ENCODE measurements around the gene IFT122. TPM values are rescaled to one million over a fixed set of nuclear protein-coding genes. Genes with fewer than 3 reads are reported as not detected.

The IFT122 gene, protein sequence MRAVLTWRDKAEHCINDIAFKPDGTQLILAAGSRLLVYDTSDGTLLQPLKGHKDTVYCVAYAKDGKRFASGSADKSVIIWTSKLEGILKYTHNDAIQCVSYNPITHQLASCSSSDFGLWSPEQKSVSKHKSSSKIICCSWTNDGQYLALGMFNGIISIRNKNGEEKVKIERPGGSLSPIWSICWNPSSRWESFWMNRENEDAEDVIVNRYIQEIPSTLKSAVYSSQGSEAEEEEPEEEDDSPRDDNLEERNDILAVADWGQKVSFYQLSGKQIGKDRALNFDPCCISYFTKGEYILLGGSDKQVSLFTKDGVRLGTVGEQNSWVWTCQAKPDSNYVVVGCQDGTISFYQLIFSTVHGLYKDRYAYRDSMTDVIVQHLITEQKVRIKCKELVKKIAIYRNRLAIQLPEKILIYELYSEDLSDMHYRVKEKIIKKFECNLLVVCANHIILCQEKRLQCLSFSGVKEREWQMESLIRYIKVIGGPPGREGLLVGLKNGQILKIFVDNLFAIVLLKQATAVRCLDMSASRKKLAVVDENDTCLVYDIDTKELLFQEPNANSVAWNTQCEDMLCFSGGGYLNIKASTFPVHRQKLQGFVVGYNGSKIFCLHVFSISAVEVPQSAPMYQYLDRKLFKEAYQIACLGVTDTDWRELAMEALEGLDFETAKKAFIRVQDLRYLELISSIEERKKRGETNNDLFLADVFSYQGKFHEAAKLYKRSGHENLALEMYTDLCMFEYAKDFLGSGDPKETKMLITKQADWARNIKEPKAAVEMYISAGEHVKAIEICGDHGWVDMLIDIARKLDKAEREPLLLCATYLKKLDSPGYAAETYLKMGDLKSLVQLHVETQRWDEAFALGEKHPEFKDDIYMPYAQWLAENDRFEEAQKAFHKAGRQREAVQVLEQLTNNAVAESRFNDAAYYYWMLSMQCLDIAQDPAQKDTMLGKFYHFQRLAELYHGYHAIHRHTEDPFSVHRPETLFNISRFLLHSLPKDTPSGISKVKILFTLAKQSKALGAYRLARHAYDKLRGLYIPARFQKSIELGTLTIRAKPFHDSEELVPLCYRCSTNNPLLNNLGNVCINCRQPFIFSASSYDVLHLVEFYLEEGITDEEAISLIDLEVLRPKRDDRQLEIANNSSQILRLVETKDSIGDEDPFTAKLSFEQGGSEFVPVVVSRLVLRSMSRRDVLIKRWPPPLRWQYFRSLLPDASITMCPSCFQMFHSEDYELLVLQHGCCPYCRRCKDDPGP
- 26.4 and 50.1 TPM in 2 replicates for total RNA-seq (ENCODE audit: low replicate concordance)

DNA sequence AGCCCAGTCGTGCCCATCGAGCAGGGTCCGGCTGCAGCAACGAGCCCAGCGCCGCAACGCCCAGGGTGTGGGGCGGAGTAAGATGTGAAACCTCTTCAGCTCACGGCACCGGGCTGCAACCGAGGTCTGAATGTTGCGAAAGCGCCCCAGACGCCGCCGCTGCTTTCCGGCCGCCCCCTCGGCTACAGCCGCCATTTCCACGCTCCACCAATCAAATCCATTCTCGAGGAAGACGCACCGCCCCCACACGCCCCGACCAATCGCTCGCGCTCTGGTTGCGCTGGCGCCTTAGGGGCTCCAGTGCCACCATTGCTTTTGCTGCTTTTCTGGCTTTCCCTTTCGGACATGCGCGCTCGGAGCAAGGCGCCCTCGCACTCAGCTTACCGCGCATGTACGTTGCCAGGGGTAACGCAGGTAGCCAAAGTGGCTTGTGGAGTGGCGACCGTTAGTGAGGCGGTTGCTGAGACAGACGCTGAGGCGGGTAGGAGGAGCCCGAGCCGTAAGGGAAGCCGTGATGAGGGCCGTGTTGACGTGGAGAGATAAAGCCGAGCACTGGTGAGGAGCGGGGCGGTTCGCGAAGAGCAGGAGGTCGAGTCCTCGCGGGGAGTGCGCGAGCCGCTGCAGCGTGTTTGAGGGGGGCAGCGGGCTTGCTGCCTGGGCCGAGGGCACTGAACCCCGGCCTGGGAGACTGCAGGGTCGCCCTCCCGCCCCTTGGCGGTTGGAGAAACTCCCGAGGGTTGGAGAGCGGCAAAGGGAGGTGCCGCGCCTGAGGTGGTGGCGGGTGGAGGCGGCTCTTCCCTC is at the start of gene IFT122, which contains the start of gene MBD4:
Gene IFT122 (plus strand): TSS at position 408 of the 801 bp plus-strand sequence. CDS start 107 bp downstream, at position 515.
Gene MBD4 (minus strand): TSS at position 132 of the 801 bp plus-strand sequence. CDS start 115 bp downstream, at position 17.

GRCh38 chr3:129428376-129429079 is 11.5 kb upstream of the IFT122 start, which contains the start of gene EFCAB12:
TSS of gene EFCAB12 (minus strand) at chr3:129428636. CDS start at chr3:129428488, 148 bp downstream.

GRCh38 chr3:129528589-129529100 is 88.6 kb downstream of the IFT122 start, which contains the start of gene RHO:
TSS of gene RHO (plus strand) at chr3:129528639. CDS start at chr3:129528734, 95 bp downstream.

GRCh38 chr3:129543156-129543790 is 103.2 kb downstream of the IFT122 start, which contains the start of gene H1-8:
TSS of gene H1-8 (plus strand) at chr3:129543175. CDS start at chr3:129543219, 44 bp downstream.

Other genes with a start within 250 kb of the IFT122 start
- 473 and 490 TPM in 2 replicates for gene COPG1, start 190.6 kb upstream of the IFT122 start, total RNA-seq (ENCODE audit: low replicate concordance)
- 9.8 and 19.8 TPM in 2 replicates for gene HMCES, start 161.4 kb upstream of the IFT122 start, total RNA-seq (ENCODE audit: low replicate concordance)
- gene EFCAB12, start 11.6 kb upstream of the IFT122 start, total RNA-seq (ENCODE audit: low replicate concordance), result 0.08 TPM in 1 of 2 replicates, not detected in the other
- gene MBD4, start 276 bp upstream of the IFT122 start, total RNA-seq (ENCODE audit: low replicate concordance), result 23.4 and 30.7 TPM in 2 replicates
- not detected in 2 replicates for gene RHO, start 88.4 kb downstream of the IFT122 start, total RNA-seq (ENCODE audit: low replicate concordance)
- not detected in 2 replicates for gene H1-8, start 103.0 kb downstream of the IFT122 start, total RNA-seq (ENCODE audit: low replicate concordance)
- 127 and 139 TPM in 2 replicates for gene PLXND1, start 166.5 kb downstream of the IFT122 start, total RNA-seq (ENCODE audit: low replicate concordance)

Data from smooth muscle cell of the coronary artery (primary cell).